Activated CD4-positive, CD25-positive, alpha-beta regulatory T cell treated with anti-CD3 and anti-CD28 coated beads, Interleukin-2, amount 50 U/mL, for 16 hours (primary cell): ENCODE measurements around the gene GTF2E1.

Experiments used
- DNase-seq: peaks from one replicate; pipeline ENCODE4 v3.0.0-alpha.2; 2020; ENCODE audit warnings: low read depth, low spot score

The GTF2E1 gene

DNA sequence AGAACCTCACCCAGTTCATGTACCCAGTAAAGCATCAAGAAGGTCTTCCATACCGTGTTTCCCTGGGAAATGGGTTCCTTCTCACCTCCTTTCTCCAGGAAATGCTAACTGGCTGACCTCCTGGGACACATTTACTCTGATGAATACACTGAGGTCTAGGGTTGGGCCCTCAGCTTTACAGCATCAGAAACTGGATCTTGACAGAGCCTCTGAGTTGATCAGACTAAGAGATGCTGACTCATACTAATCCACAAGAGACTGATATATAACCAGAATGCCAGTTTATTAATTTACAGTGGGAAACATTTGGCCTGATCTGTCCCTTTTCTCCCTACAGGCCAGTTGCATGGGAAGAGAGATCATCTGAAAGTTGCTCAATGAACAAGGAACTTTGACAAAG is 55.8 kb downstream of the GTF2E1 start:
- no peak for DNase-seq

DNA sequence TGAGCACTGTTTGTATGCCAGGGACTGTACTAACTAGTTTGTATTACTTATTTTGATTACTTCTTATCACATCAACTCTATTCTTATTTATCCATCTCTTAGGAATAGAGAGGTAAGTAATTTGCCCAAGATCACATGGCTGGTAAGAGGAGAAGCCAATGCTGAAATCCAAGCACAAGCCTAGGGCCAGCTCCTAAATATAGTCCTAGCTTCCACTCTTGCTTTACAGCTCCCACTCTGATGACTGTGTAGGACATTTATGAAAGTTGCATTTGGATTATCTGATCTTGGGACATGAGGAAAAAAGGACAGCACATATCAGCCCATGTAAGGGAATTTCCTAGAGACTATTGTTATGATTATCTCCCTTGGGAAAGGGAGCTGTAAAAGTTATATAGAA is 58.1 kb downstream of the GTF2E1 start:
- DNase-seq = no peak

- no peak for DNase-seq
These were observed 58.9 kb downstream of the GTF2E1 start for GRCh38 chr3:120801484-120801883.

DNA sequence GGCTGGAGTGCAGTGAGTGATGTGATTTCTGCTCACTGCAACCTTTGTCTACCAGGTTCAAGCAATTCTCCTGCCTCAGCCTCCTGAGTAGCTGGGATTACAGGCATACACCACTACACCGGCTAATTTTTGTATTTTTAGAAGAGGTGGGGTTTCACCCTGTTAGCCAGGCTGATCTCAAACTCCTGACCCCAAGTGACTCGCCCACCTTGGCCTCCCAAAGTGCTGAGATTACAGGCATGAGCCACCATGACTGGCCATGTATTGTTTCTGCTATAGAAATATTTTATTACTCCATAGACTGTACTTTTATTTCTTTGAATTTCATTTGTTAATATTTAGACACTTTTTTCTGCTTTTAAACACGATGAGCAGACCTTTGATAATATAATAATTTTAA is 60.4 kb downstream of the GTF2E1 start:
- DNase-seq = no peak

DNA sequence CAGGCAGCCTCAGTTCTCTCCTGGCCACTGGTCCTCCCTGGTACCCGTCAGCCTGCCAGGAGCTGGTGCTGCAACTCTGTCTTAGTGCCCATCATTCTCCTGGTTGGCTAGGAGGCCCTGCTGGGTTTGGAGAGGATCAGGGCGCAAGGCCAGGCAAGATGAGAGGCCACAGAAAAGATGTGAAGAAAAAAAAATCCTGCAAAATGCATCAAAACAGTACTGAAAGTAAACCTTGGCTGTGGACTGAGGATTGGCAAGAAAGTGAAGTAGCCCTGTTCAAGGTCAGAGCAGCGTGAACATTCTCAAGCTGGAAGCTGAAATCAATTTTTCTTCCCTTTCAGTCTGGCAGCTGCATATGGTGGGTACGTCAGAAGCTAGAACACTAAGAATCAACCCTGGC is 74.2 kb downstream of the GTF2E1 start:
- DNase-seq = no peak

DNA sequence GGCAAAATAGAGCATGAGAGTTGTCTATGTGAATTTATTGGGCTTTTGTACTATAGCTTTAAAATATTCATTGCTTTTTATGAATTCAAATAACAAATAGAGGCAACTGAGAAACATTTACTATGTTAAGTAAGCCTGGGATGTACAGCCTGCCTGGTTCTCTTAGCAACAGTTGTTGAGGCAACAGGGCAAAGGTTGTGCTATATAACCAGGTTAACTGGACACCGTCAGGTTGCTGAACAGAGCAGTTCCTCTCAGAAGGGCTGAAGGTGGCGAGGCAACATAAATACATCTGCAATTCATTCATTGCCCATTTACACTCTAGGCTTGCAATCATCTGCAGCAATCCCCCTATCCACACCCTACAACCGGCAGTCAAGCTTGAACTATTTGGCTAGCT is 78.2 kb downstream of the GTF2E1 start:
- DNase-seq = no peak

DNA sequence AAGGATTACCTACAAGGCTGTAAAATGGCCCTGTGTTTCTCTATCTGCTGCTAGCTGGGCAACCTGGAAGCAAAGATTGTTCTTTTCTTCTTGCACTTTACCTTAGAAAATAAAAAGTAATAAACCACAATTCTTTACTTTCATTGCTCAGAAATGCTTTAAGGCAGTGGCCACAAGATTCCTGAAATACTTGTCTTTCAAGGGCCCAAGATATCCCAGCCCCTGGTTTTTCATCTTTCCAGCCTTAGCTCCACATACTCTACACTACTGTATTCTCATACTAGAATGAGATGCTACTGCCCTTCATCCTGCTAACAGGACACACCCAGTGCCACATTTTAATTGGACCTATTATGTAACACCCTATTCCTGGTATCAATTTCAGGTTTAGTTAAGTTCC is 78.9 kb downstream of the GTF2E1 start:
- DNase-seq = no peak

DNA sequence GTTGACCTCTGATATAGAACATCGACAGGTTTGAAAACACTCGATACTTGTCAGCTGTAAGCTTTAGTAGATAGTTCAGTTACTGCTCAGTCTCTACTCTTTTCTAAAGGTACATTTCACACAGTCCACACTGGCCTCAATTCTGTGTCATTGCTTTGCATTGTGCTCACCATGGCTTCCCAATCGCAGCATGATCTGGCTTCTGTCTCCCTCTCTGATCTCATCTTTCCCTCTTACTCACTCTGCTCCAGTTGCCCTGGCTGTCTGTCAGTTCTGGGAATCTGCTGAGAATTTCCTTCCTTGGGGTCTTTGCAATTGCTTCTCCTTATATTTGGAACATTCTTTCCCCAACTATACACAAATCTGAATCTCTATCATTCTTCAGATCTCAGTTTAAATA is 80.6 kb downstream of the GTF2E1 start:
- no peak for DNase-seq

- no peak for DNase-seq
These were observed 82.1 kb downstream of the GTF2E1 start for GRCh38 chr3:120824613-120825012.

DNA sequence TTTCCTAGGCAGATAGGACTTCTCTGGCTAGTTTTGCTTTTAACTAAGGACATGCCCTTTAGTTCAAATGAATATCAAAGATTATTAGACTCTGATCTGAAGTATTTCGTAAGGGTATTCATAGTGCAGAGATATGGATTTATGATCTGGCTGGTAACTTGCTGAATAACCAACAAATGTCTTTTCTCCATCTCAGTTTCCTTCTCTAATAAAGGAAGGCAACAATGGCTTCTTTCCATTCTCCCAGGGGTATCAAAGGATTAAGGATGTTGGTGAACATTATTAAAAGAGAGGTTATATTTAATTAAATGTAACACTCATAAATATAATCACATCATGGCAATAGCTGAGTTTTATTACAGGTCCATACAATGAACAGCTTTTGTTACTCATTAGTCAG is 86.3 kb downstream of the GTF2E1 start:
- DNase-seq = no peak

DNA sequence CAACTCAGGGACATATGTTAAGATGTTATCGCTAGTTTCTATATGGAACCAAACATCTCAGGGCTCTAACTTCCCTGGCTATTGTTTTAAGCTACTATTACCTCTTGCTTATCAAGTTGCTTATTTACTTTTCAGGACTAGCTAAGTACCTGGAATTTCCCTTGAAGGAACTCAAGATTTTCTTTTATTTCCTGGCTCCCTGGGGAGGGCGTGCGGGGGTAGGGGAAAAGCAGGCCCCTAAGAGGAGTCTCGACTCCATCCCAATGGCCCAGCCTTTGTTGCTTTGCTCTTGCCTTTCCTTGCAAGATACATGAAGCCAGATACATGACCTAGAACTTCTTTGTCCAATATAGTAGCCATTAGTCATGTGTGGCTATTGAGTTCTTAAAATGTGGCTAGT is 88.5 kb downstream of the GTF2E1 start:
- DNase-seq = no peak
